T-helper 1 cell treated with Interleukin-12 subunit alpha and Interleukin-12 subunit beta and Interleukin-4 antibody, amounts not matched to agents 30 μg/mL and 1 μg/mL, for 36 hours (primary cell): ENCODE measurements around the gene NET1.

ENCODE experiments used
- H3K27ac Mint-ChIP-seq: one replicate; pipeline ENCODE4 v1.8.0; 2021; ENCODE audit warnings: mild to moderate bottlenecking, mixed read lengths
- H3K27me3 Mint-ChIP-seq: one replicate; pipeline ENCODE4 v1.8.0; 2021; ENCODE audit warnings: low read depth, mixed read lengths
- H3K36me3 Mint-ChIP-seq: one replicate; pipeline ENCODE4 v1.8.0; 2021; ENCODE audit warnings: low read depth, mixed read lengths
- H3K4me1 Mint-ChIP-seq: one replicate; pipeline ENCODE4 v1.8.0; 2021; ENCODE audit warnings: low read depth, mixed read lengths
- H3K4me3 Mint-ChIP-seq: one replicate; pipeline ENCODE4 v1.8.0; 2021; ENCODE audit warnings: mild to moderate bottlenecking, moderate library complexity, mixed read lengths
- H3K9me3 Mint-ChIP-seq: one replicate; pipeline ENCODE4 v1.8.0; 2021; ENCODE audit warnings: mixed read lengths

Gene NET1

DNA sequence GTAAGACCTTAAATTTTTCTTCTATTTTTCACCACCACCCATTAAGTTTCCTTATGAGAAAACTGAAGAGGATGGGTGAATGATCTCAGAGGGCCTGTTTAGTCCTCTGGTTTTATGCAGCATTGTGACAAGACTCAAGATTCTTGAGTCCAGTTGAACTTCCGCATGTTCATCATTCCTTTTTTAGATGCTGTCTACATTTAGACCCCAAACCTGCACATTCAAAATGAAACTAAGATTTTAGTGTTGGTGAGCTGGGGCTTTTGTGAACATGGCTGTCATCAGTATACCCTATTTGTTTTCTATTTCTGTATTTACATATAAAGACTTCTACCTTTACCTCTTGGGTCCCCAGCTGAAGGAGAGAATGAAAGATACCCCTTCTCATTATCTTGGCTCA lies 31.1 kb downstream of the NET1 start:
- no peaks in the 10 kb centered on the region for H3K9me3 Mint-ChIP-seq
- no peak overlapping the region for H3K4me3 Mint-ChIP-seq
- peaks cover 7% of the 10 kb centered on the region for H3K36me3 Mint-ChIP-seq
- peaks cover 46% of the 10 kb centered on the region for H3K4me1 Mint-ChIP-seq
- H3K27me3 Mint-ChIP-seq: no peaks in the 10 kb centered on the region
- peak overlapping the region; percentile 45 for H3K27ac Mint-ChIP-seq

GRCh38 chr10:5445006-5445405 lies 32.6 kb downstream of the NET1 start:
- Mint-ChIP-seq H3K27ac (no peak overlapping the region), H3K27me3 (no peaks in the 10 kb centered on the region), H3K36me3 (peaks cover 7% of the 10 kb centered on the region), H3K9me3 (no peaks in the 10 kb centered on the region), H3K4me3 (no peak overlapping the region), H3K4me1 (peaks cover 54% of the 10 kb centered on the region)

DNA sequence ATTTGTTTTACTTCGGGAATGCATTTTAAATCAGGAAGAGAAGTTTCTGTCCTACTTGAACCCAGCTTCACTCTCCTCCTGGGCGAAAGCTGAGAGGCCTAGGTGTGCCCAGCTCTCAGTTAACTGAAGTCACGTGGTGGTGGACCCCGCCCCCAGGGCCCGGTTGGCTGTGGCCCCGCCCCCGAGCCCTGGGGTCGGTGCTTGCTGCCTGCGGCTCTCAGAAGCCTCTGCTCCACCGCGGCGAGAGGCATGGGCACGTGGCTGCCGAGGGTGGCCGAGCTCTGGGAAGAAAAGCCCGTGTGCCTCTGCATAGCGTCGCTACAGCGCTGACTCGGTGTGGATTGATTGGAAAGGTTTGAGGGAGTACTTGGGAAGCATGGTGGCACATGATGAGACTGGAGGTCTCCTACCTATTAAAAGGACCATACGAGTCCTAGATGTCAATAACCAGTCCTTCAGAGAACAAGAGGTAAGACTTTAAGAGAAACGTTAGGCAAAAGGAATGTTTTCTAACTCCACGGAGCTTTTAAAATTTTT lies 34.1 kb downstream of the NET1 start:
- Mint-ChIP-seq H3K27ac (peak overlapping the region; percentile 56), H3K4me3 (peak overlapping the region; percentile 85), H3K27me3 (no peaks in the 10 kb centered on the region), H3K4me1 (peaks cover 58% of the 10 kb centered on the region), H3K9me3 (no peaks in the 10 kb centered on the region), H3K36me3 (peaks cover 8% of the 10 kb centered on the region)

DNA sequence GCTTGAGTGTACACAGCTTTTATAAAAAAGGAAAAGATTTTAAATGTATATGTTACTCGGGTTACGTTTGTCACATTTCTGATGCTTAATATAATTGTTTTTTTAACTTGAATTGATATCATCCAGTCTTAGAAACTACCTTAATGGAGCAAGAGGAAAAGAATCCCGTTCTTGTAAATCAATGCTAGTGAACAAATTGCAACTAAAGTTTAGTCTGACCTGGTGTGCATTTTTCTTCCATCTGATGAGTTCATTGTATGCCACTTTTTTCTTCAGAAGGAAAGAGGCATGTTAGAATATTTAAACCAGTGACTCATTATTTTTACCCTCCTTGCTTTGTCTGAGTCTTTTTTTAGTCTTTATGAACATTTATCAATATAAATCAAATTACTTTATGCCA lies 34.7 kb downstream of the NET1 start:
- peaks cover 59% of the 10 kb centered on the region for H3K4me1 Mint-ChIP-seq

DNA sequence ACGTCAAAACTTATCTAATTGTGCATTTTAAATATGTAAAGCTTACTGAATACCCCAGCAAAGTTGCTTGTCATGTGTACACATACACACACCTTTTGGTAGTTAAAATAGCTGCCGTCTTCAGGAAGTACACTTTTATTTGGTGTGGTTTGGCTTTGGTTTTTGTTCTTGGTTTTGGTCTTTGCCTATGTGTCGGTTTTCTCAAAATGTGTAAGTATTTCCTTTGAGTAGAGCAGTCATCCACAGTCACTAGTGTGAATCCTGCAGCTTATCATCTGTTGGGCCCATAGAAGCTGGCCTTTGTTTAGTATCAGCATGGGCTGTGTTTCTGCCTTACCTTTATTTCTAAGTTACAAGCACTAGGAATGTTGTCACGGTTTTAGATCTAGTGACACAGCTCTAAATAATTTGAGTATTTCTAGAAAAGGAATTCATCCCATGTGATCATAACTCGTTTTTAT lies 35.3 kb downstream of the NET1 start:
- Mint-ChIP-seq H3K27ac (peak overlapping the region; percentile 79), H3K4me1 (peaks cover 55% of the 10 kb centered on the region), H3K27me3 (no peaks in the 10 kb centered on the region), H3K9me3 (no peaks in the 10 kb centered on the region), H3K36me3 (peaks cover 15% of the 10 kb centered on the region), H3K4me3 (peak overlapping the region; percentile 85)

More for the DNA sequence above, 34.7 kb downstream of the NET1 start:
- peaks cover 12% of the 10 kb centered on the region for H3K36me3 Mint-ChIP-seq
- H3K27me3 Mint-ChIP-seq: no peaks in the 10 kb centered on the region
- peak overlapping the region; percentile 79 for H3K27ac Mint-ChIP-seq
- no peaks in the 10 kb centered on the region for H3K9me3 Mint-ChIP-seq
- peak overlapping the region; percentile 85 for H3K4me3 Mint-ChIP-seq

DNA sequence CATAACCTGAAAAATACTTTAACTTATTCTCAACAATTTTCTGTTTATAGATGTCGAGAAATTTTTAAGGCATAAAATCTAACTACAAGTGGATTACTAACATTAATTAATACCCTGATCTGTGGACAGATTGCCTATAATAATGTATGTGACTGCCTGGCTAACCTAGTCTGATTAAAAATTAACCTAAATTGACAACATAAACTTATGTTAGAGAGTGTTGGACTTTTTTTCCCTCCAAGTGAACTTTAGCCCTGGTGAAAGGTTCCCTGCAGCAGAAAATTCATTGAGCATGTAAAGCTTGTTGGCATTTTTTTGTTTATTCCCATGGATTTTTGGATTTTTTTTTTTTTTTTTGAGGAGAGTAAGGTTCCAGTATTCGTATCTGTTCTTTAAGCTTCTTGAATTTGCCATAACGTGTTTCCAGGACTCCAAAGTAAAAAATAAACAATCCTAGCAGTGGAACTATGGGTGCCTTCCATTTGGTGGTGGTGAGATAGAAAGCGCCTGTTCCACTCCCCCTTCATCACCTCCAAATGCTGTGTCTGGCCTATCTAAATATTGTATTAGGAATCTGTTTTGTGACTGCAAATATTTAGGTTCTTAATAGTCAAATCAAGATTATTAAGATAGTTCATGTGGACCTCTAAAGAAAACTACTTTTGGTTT lies 36.1 kb downstream of the NET1 start:
- Mint-ChIP-seq H3K9me3 (no peaks in the 10 kb centered on the region), H3K4me1 (peaks cover 49% of the 10 kb centered on the region), H3K27me3 (no peaks in the 10 kb centered on the region), H3K36me3 (peaks cover 22% of the 10 kb centered on the region), H3K27ac (no peak overlapping the region), H3K4me3 (peak overlapping the region; percentile 36)

- no peak overlapping the region for H3K4me3 Mint-ChIP-seq
- no peaks in the 10 kb centered on the region for H3K9me3 Mint-ChIP-seq
- peaks cover 43% of the 10 kb centered on the region for H3K4me1 Mint-ChIP-seq
- H3K27ac Mint-ChIP-seq: no peak overlapping the region
- peaks cover 26% of the 10 kb centered on the region for H3K36me3 Mint-ChIP-seq
- H3K27me3 Mint-ChIP-seq: no peaks in the 10 kb centered on the region
These were observed 36.9 kb downstream of the NET1 start for GRCh38 chr10:5449227-5449626.

GRCh38 chr10:5449823-5450222 lies 37.5 kb downstream of the NET1 start:
- Mint-ChIP-seq H3K4me1 (peaks cover 37% of the 10 kb centered on the region), H3K27ac (no peak overlapping the region), H3K4me3 (no peak overlapping the region), H3K27me3 (no peaks in the 10 kb centered on the region), H3K9me3 (no peaks in the 10 kb centered on the region), H3K36me3 (peaks cover 27% of the 10 kb centered on the region)

GRCh38 chr10:5450605-5451384 lies 38.4 kb downstream of the NET1 start:
- no peaks in the 10 kb centered on the region for H3K9me3 Mint-ChIP-seq
- no peak overlapping the region for H3K4me3 Mint-ChIP-seq
- H3K27me3 Mint-ChIP-seq: no peaks in the 10 kb centered on the region
- no peak overlapping the region for H3K27ac Mint-ChIP-seq
- H3K36me3 Mint-ChIP-seq: peaks cover 31% of the 10 kb centered on the region
- H3K4me1 Mint-ChIP-seq: peaks cover 32% of the 10 kb centered on the region

- Mint-ChIP-seq H3K4me3 (no peak overlapping the region), H3K27ac (no peak overlapping the region), H3K9me3 (no peaks in the 10 kb centered on the region), H3K27me3 (no peaks in the 10 kb centered on the region), H3K36me3 (peaks cover 50% of the 10 kb centered on the region), H3K4me1 (peaks cover 16% of the 10 kb centered on the region)
These were observed 41.6 kb downstream of the NET1 start for GRCh38 chr10:5453749-5454489.

- no peaks in the 10 kb centered on the region for H3K27me3 Mint-ChIP-seq
- H3K36me3 Mint-ChIP-seq: peaks cover 51% of the 10 kb centered on the region
- no peak overlapping the region for H3K27ac Mint-ChIP-seq
- H3K4me1 Mint-ChIP-seq: peaks cover 6% of the 10 kb centered on the region
- no peak overlapping the region for H3K4me3 Mint-ChIP-seq
- no peaks in the 10 kb centered on the region for H3K9me3 Mint-ChIP-seq
These were observed 44.2 kb downstream of the NET1 start for GRCh38 chr10:5456563-5456962.

- peak overlapping the region; percentile 8 for H3K4me3 Mint-ChIP-seq
- peak overlapping the region; percentile 0 for H3K27ac Mint-ChIP-seq
- peaks cover 6% of the 10 kb centered on the region for H3K4me1 Mint-ChIP-seq
- H3K36me3 Mint-ChIP-seq: peaks cover 44% of the 10 kb centered on the region
- H3K9me3 Mint-ChIP-seq: no peaks in the 10 kb centered on the region
- no peaks in the 10 kb centered on the region for H3K27me3 Mint-ChIP-seq
These were observed 45.4 kb downstream of the NET1 start for GRCh38 chr10:5457741-5458140.

- Mint-ChIP-seq H3K27ac (no peak overlapping the region), H3K4me1 (peaks cover 8% of the 10 kb centered on the region), H3K9me3 (no peaks in the 10 kb centered on the region), H3K4me3 (no peak overlapping the region), H3K27me3 (no peaks in the 10 kb centered on the region), H3K36me3 (peaks cover 38% of the 10 kb centered on the region)
These were observed 46.1 kb downstream of the NET1 start for GRCh38 chr10:5458425-5458824.

- H3K4me3 Mint-ChIP-seq: no peak overlapping the region
These were observed 46.8 kb downstream of the NET1 start for GRCh38 chr10:5458949-5459747.

More at GRCh38 chr10:5458949-5459747, 46.8 kb downstream of the NET1 start:
- H3K4me1 Mint-ChIP-seq: peaks cover 8% of the 10 kb centered on the region
- H3K27ac Mint-ChIP-seq: no peak overlapping the region
- H3K27me3 Mint-ChIP-seq: no peaks in the 10 kb centered on the region
- no peaks in the 10 kb centered on the region for H3K9me3 Mint-ChIP-seq
- H3K36me3 Mint-ChIP-seq: peaks cover 34% of the 10 kb centered on the region
